ENCODE data around the gene HDC.

Gene HDC

DNA sequence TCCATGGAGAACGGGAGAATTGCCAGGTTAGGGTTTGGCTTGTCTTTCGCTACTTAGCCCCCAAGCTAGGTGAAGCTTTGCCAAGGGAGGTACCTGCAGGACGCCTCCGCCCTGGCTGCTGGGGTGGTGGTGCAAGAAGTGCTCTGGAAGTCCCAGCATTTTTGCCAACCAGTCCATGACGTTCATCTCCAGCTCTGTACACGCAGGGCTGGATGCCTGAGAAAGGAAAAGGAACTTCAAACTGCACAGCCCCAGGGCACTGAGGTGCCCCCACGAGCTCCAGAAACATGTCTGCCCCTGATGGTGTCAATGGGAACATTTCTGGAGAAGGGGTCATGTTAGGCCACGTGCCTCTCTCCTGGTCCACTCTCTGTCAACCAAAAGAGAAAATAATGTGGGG, 8.2 kb downstream of the HDC start:
- Histone ChIP-seq H3K27me3 (ENCODE audit: control insufficient read depth, insufficient read depth, low read length) (no peaks in the 10 kb centered on the region), H3K27ac (ENCODE audit: low read length) (no peak overlapping the region), H3K4me3 (ENCODE audit: low read length) (no peak overlapping the region), H3K9me3 (ENCODE audit: control insufficient read depth, insufficient read depth, low read length) (no peaks in the 10 kb centered on the region), H3K4me1 (ENCODE audit: control insufficient read depth, insufficient read depth, low read length) (no peaks in the 10 kb centered on the region), H3K36me3 (ENCODE audit: control insufficient read depth, insufficient read depth, low read length) (no peaks in the 10 kb centered on the region)
- WGBS (ENCODE audit: insufficient coverage, insufficient read length) = no CpG with 5 or more reads among the region's 8 CpGs
- DNase-seq (ENCODE audit: low read depth, low spot score) = no peak

DNA sequence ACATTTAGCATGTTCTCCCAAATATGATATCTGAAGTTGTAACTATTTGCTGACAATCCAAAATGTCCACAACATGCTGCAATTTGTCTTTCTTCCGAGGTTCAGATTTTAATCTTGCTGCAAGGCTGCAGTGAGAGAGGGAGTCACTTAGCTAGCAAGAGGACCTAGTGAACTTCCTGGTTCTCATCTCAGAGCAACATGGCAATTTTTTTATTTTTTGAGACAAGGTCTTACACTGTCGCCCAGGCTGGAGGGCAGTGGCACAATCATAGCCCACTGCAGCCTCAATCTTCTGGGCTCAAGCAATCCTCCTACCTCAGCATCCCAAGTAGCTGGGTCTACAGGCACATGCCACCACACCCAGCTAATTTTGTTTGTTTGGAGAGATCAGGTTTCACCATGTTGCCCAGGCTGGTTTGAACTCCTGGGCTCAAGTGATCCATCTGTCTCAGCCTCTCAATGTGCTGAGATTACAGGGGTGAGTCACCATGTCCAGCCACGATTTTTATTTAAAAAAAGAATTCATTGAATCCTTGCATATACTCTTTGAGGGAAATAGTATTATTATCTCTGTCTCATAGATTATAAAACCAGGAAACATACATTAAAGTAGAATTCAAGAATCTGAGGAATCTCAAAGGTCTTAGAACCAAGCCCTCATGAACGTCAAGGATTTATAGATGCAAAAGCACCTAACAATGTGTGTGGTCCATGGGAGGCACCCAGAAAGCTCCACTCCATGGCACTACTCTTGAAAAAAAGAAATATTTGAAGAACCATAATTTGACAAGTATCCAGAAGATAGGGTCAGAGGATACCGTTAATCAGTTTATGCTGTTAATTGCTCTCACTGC, 9.1 kb downstream of the HDC start:
- Histone ChIP-seq H3K4me1 (ENCODE audit: control insufficient read depth, insufficient read depth, low read length) (no peaks in the 10 kb centered on the region), H3K4me3 (ENCODE audit: low read length) (no peak overlapping the region), H3K9me3 (ENCODE audit: control insufficient read depth, insufficient read depth, low read length) (no peaks in the 10 kb centered on the region), H3K27ac (ENCODE audit: low read length) (no peak overlapping the region), H3K27me3 (ENCODE audit: control insufficient read depth, insufficient read depth, low read length) (no peaks in the 10 kb centered on the region), H3K36me3 (ENCODE audit: control insufficient read depth, insufficient read depth, low read length) (no peaks in the 10 kb centered on the region)
- DNase-seq (ENCODE audit: low read depth, low spot score) = no peak
- WGBS (ENCODE audit: insufficient coverage, insufficient read length) = no CpG with 5 or more reads among the region's 5 CpGs

DNA sequence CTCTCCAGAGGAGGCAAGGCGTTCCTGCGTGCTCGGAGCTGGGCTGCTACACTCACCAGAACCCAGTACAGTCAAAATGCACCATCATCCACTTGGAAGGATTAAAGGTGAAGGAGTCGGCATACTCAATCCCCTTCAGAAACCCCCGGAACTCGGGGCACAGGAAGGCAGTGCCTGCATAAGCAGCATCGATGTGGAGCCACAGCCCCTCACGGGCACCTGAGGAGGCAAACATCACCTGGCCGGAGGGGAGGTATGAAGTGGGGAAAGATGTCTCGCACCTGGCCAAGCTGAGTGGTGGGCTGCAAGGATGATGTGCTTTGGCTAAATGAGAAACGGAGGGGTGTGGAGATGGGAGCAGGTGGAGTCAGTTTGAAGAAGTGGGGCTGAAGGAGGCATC, 13.0 kb downstream of the HDC start:
- Histone ChIP-seq H3K4me1 (ENCODE audit: control insufficient read depth, insufficient read depth, low read length) (no peaks in the 10 kb centered on the region), H3K27me3 (ENCODE audit: control insufficient read depth, insufficient read depth, low read length) (no peaks in the 10 kb centered on the region), H3K36me3 (ENCODE audit: control insufficient read depth, insufficient read depth, low read length) (no peaks in the 10 kb centered on the region), H3K9me3 (ENCODE audit: control insufficient read depth, insufficient read depth, low read length) (no peaks in the 10 kb centered on the region), H3K27ac (ENCODE audit: low read length) (no peak overlapping the region), H3K4me3 (ENCODE audit: low read length) (no peak overlapping the region)
- WGBS (ENCODE audit: insufficient coverage, insufficient read length) = no CpG with 5 or more reads among the region's 11 CpGs
- DNase-seq (ENCODE audit: low read depth, low spot score) = no peak

DNA sequence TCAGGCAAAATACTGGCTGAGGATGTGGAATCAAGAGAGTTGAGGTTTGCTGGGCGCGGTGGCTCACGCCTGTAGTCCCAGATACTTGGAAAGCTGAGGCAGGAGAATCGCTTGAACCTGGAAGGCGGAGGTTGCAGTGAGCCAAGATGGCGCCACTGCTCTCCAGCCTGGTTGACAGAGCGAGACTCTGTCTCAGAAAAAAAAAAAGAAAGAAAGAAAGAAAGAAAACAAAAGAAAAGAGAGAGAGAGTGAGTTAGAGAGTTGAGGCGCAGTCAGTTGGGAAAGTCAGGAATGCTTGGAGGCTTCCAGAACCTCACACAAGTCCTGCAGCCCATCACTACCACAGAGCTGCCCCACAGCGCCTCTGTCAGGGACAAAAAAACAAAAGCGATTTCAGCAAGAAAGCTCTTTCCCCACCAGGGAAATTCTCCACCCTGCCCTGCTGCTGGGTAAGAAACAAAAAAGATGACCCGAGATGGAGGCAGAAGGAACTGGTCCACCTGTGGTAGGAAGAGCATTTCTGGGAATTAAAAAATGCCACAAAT, 13.8 kb downstream of the HDC start:
- WGBS (ENCODE audit: insufficient coverage, insufficient read length) = no CpG with 5 or more reads among the region's 11 CpGs
- no peaks in the 10 kb centered on the region for H3K36me3 ChIP-seq (ENCODE audit: control insufficient read depth, insufficient read depth, low read length)
- no peak overlapping the region for H3K4me3 ChIP-seq (ENCODE audit: low read length)
- no peaks in the 10 kb centered on the region for H3K4me1 ChIP-seq (ENCODE audit: control insufficient read depth, insufficient read depth, low read length)
- H3K27me3 ChIP-seq (ENCODE audit: control insufficient read depth, insufficient read depth, low read length) = no peaks in the 10 kb centered on the region
- no peak overlapping the region for H3K27ac ChIP-seq (ENCODE audit: low read length)
- DNase-seq (ENCODE audit: low read depth, low spot score) = no peak
- no peaks in the 10 kb centered on the region for H3K9me3 ChIP-seq (ENCODE audit: control insufficient read depth, insufficient read depth, low read length)

DNA sequence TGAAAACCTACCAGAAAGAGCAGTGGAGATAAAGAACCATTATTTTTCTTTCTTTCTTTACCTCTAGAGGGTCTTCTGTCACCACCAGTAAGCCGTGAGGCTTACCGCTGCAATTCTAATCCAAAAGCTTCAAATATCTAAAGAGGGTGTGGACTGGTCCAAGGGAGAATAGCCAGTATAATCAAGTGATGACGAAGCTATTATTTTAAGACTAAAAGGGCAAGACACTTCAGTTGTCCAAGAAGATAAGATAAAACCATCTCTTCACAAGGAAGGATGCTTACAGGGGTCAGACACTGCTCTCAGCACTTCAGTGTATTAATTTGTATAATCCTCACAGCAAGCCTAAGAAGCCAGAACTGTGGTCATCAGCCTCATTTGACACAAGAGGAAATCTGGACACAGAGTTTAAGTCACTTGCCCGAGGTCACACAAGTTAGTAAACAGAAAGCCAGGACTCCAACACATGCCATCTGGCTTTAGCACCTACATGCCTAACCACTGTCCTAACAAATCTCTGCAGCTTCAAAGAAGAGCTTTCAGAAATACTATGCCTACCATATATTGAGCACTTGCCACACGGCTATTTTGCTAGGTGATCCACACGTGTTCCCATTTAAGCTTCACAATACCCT, 14.6 kb downstream of the HDC start:
- no CpG with 5 or more reads among the region's 6 CpGs for WGBS (ENCODE audit: insufficient coverage, insufficient read length)
- H3K27me3 ChIP-seq (ENCODE audit: control insufficient read depth, insufficient read depth, low read length) = no peaks in the 10 kb centered on the region
- H3K4me1 ChIP-seq (ENCODE audit: control insufficient read depth, insufficient read depth, low read length) = no peaks in the 10 kb centered on the region
- no peak for DNase-seq (ENCODE audit: low read depth, low spot score)
- no peaks in the 10 kb centered on the region for H3K36me3 ChIP-seq (ENCODE audit: control insufficient read depth, insufficient read depth, low read length)
- H3K27ac ChIP-seq (ENCODE audit: low read length) = no peak overlapping the region
- no peak overlapping the region for H3K4me3 ChIP-seq (ENCODE audit: low read length)
- H3K9me3 ChIP-seq (ENCODE audit: control insufficient read depth, insufficient read depth, low read length) = no peaks in the 10 kb centered on the region

DNA sequence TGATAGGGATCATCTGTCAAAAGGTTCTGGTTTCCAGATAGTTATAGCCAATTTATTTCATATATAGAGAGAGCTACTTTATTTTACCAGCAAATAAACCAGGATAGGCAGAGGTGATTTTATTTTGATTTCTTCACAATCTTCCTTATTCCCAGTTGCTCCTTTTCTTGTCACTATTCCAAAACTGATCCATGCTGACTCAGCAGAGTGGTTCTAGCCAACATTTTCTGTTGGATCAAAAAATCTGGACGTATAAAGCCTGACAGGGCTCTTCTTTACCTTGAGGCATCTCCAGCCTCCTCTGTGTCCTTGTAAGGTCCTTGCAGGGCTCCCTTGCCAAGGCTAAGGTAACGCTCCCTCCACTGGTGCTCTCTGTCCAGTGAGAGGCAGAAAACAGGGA, 15.8 kb downstream of the HDC start:
- WGBS (ENCODE audit: insufficient coverage, insufficient read length) = no CpG with 5 or more reads among the region's 2 CpGs

DNA sequence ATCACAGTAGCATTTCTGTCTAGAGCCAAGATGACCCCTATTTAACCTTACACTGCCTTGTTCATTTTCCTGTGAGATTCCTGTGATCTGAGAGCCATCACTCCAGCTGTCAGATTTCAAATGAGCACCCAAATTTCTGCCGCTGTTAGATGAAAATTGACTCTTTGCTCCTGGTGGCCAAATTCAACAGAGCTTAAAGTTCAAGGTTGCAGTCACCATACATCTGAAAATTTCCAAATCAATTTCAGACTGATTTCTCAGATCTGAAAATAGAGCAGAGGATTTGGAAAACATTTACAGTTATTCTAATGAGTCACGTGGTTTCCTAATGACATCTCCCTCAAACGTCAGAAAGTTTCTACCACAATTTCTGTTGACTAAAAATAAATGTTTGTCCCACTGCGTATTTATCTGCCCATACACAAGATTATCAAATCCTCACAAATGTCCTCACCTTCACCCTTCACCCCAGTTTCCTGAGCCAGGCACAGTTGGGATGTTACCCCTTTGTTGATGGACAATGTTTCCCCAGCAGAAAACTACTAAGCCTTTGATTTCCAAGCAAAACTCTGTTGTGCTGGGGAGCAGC, 16.4 kb downstream of the HDC start:
- no peaks in the 10 kb centered on the region for H3K36me3 ChIP-seq (ENCODE audit: control insufficient read depth, insufficient read depth, low read length)
- no peak overlapping the region for H3K27ac ChIP-seq (ENCODE audit: low read length)
- H3K4me3 ChIP-seq (ENCODE audit: low read length) = no peak overlapping the region
- DNase-seq (ENCODE audit: low read depth, low spot score) = no peak
- WGBS (ENCODE audit: insufficient coverage, insufficient read length) = no CpG with 5 or more reads among the region's 4 CpGs
- H3K4me1 ChIP-seq (ENCODE audit: control insufficient read depth, insufficient read depth, low read length) = no peaks in the 10 kb centered on the region
- no peaks in the 10 kb centered on the region for H3K9me3 ChIP-seq (ENCODE audit: control insufficient read depth, insufficient read depth, low read length)
- H3K27me3 ChIP-seq (ENCODE audit: control insufficient read depth, insufficient read depth, low read length) = no peaks in the 10 kb centered on the region

More for the DNA sequence above, 15.8 kb downstream of the HDC start:
- H3K9me3 ChIP-seq (ENCODE audit: control insufficient read depth, insufficient read depth, low read length) = no peaks in the 10 kb centered on the region
- H3K36me3 ChIP-seq (ENCODE audit: control insufficient read depth, insufficient read depth, low read length) = no peaks in the 10 kb centered on the region
- H3K4me3 ChIP-seq (ENCODE audit: low read length) = no peak overlapping the region
- no peak for DNase-seq (ENCODE audit: low read depth, low spot score)
- no peaks in the 10 kb centered on the region for H3K4me1 ChIP-seq (ENCODE audit: control insufficient read depth, insufficient read depth, low read length)
- H3K27ac ChIP-seq (ENCODE audit: low read length) = no peak overlapping the region
- H3K27me3 ChIP-seq (ENCODE audit: control insufficient read depth, insufficient read depth, low read length) = no peaks in the 10 kb centered on the region

DNA sequence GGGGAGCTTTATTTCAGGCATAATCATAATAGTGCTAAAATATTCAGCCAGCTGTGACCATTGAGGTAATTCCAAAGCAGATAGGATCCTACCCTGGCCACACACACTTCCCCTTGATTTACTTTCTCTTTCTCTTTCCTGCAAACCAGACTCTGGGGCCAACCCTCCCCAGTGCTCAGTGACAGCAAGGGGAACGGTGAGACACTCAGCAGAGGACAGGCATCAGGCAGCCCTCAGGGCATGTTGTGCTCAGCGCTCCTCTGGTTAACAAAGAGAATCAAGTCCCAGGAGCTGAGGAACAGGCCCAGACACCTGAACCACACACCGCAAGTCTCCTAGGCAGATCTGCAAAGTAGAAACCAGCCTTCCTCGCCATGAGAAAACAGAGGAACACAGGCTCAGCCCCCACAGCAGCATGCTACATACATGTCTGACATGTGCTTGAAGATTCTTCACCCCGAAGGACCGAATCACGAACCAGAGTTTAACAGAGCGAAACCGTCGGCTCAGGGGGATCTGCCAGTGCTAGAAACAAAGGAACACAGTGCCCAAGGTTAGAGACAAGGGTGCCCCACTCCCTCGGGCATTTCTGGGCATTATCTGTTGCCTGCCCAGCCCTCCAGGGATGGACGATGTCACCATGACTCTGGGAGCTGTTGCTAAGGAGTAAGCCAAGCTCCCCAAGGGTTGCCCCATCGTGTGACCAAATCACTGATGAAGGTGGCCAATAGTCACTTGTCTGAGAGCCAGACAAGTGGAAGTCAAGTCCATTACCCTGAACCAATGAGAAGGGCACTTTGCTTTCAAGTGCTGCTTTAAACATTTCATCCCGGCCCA, 17.5 kb downstream of the HDC start:
- H3K27ac ChIP-seq (ENCODE audit: low read length) = no peak overlapping the region
- no CpG with 5 or more reads among the region's 14 CpGs for WGBS (ENCODE audit: insufficient coverage, insufficient read length)
- no peaks in the 10 kb centered on the region for H3K9me3 ChIP-seq (ENCODE audit: control insufficient read depth, insufficient read depth, low read length)
- H3K27me3 ChIP-seq (ENCODE audit: control insufficient read depth, insufficient read depth, low read length) = no peaks in the 10 kb centered on the region
- H3K36me3 ChIP-seq (ENCODE audit: control insufficient read depth, insufficient read depth, low read length) = no peaks in the 10 kb centered on the region
- no peaks in the 10 kb centered on the region for H3K4me1 ChIP-seq (ENCODE audit: control insufficient read depth, insufficient read depth, low read length)
- H3K4me3 ChIP-seq (ENCODE audit: low read length) = no peak overlapping the region
- no peak for DNase-seq (ENCODE audit: low read depth, low spot score)

DNA sequence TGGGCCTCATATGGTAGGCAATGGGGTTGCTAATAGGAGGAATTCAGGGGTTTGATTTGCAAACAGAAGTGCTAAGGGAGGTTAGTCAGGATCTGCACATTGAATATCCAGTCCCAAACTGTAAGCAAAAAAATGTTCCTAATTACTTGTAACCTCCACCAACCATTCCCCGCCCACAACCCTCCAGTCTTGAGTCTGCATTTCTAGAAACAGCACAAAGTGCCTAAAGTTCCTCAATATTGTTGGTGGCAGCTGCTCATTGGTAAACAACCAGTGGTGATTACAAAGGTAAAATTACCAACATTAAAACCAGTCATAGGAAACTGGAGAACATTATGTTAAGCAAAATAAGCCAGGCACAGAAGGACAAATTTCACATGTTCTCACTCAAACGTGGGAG, 18.9 kb downstream of the HDC start:
- Histone ChIP-seq H3K27me3 (ENCODE audit: control insufficient read depth, insufficient read depth, low read length) (no peaks in the 10 kb centered on the region), H3K27ac (ENCODE audit: low read length) (no peak overlapping the region), H3K4me1 (ENCODE audit: control insufficient read depth, insufficient read depth, low read length) (no peaks in the 10 kb centered on the region), H3K4me3 (ENCODE audit: low read length) (no peak overlapping the region), H3K9me3 (ENCODE audit: control insufficient read depth, insufficient read depth, low read length) (no peaks in the 10 kb centered on the region), H3K36me3 (ENCODE audit: control insufficient read depth, insufficient read depth, low read length) (no peaks in the 10 kb centered on the region)
- no CpG with 5 or more reads among the region's 2 CpGs for WGBS (ENCODE audit: insufficient coverage, insufficient read length)
- DNase-seq (ENCODE audit: low read depth, low spot score) = no peak

All from iPS DF 6.9 (cell line).